HepG2 (cell line): Measurements from ENCODE around the gene ADGRG6. TPM values are rescaled to one million over a fixed set of nuclear protein-coding genes. Genes with fewer than 3 reads are reported as not detected.

ENCODE experiments used
- GPN1 ChIP-seq: sonication (generic); formaldehyde crosslinking; IDR thresholded peaks from 2 replicates; pipeline ENCODE4 v1.5.1; 2020; ENCODE audit warnings: missing genetic modification reagents, borderline replicate concordance
- HDAC1 ChIP-seq: sonication (generic); formaldehyde crosslinking; IDR thresholded peaks from 2 replicates; pipeline ENCODE4 v1.5.1; 2020; ENCODE audit warnings: mild to moderate bottlenecking, missing genetic modification reagents
- IRX3 ChIP-seq: sonication (generic); formaldehyde crosslinking; IDR thresholded peaks from 2 replicates; pipeline ENCODE4 v1.8.1; 2023; ENCODE audit warnings: mild to moderate bottlenecking, low read depth, missing genetic modification reagents, borderline replicate concordance
- MAX ChIP-seq: IDR thresholded peaks from 2 replicates; pipeline ENCODE4 v1.6.1; 2012; ENCODE audit warnings: inconsistent platforms
- NCOA2 ChIP-seq: sonication (generic); formaldehyde crosslinking; IDR thresholded peaks from 2 replicates; pipeline ENCODE4 v1.8.0; 2022; ENCODE audit warnings: inconsistent platforms
- POLR2AphosphoS2 ChIP-seq: IDR thresholded peaks from 2 replicates; pipeline ENCODE4 v1.6.1; 2011; ENCODE audit warnings: low read depth, low read length, improper control_type of control experiment
- PRPF4 ChIP-seq: fragments of 200-400 bp; formaldehyde crosslinking; IDR thresholded peaks from 2 replicates; pipeline ENCODE4 v1.6.1; 2016; ENCODE audit warnings: low read length, low read depth; ENCODE audit not compliant: poor library complexity, severe bottlenecking
- SIN3A ChIP-seq: IDR thresholded peaks from 2 replicates; pipeline ENCODE4 v1.6.1; 2011; ENCODE audit warnings: low read depth, mild to moderate bottlenecking, control low read depth, low read length, borderline replicate concordance
- SPEN ChIP-seq: sonication (generic); formaldehyde crosslinking; IDR thresholded peaks from 2 replicates; pipeline ENCODE4 v1.5.1; 2020; ENCODE audit warnings: low read depth, mild to moderate bottlenecking, missing genetic modification reagents
- THAP8 ChIP-seq: sonication (generic); formaldehyde crosslinking; IDR thresholded peaks from 2 replicates; pipeline ENCODE4 v1.5.1; 2020; ENCODE audit warnings: missing genetic modification reagents, mild to moderate bottlenecking, borderline replicate concordance
- ZFP1 ChIP-seq: IDR thresholded peaks from 2 replicates; pipeline ENCODE4 v1.6.1; 2016
- ZNF142 ChIP-seq: sonication (generic); formaldehyde crosslinking; IDR thresholded peaks from 2 replicates; pipeline ENCODE4 v1.4.0; 2020; ENCODE audit warnings: missing genetic modification reagents
- ZNF225 ChIP-seq: sonication (generic); formaldehyde crosslinking; IDR thresholded peaks from 2 replicates; pipeline ENCODE4 v1.4.0; 2020; ENCODE audit warnings: mild to moderate bottlenecking, missing genetic modification reagents
- ZNF234 ChIP-seq: sonication (generic); formaldehyde crosslinking; conservative IDR thresholded peaks from 2 replicates; pipeline ENCODE4 v1.5.1; 2020; ENCODE audit warnings: mild to moderate bottlenecking, missing genetic modification reagents
- ZNF296 ChIP-seq: sonication (generic); formaldehyde crosslinking; conservative IDR thresholded peaks from 2 replicates; pipeline ENCODE4 v1.5.0; 2020; ENCODE audit warnings: mild to moderate bottlenecking, missing genetic modification reagents
- polyA plus RNA-seq, 8 experiments: library from polyadenylated mRNA; depleted of rRNA in 3 of 8; stranded (reverse) in 7 of 8; unstranded in 1 of 8; fragments of >200 nt; fragmentation: Illumina TruSeq in 4 of 8; extraction: Trizol in 4 of 8; gene quantifications; 2 replicates each; pipeline versions ENCODE4 v1.2.1 to v1.2.3, GENCODE V29; 2011 to 2016; ENCODE audit warnings: low read depth in 4 of 8, missing spikeins in 1 of 8, mixed read lengths in 1 of 8; ENCODE audit not compliant: insufficient read depth in 1 of 8
- total RNA-seq, 5 experiments: library from RNA; depleted of rRNA; stranded (reverse); fragments of >200 nt; fragmentation: Illumina TruSeq; extraction: Trizol; gene quantifications; 2 replicates each; pipeline ENCODE4 v1.2.3, GENCODE V29; 2016; ENCODE audit warnings: low read depth in 1 of 5
- TF ChIP-seq, protein P1 (sequence below): sonication (generic); formaldehyde crosslinking; conservative IDR thresholded peaks from 2 replicates; pipeline ENCODE4 v1.8.1; 2023; ENCODE audit warnings: missing genetic modification reagents
- TF ChIP-seq, protein P2 (sequence below): sonication (generic); formaldehyde crosslinking; IDR thresholded peaks from 2 replicates; pipeline ENCODE4 v1.5.0; 2020; ENCODE audit warnings: missing genetic modification reagents, mild to moderate bottlenecking, borderline replicate concordance
- TF ChIP-seq, protein P3 (sequence below): sonication (generic); formaldehyde crosslinking; IDR thresholded peaks from 2 replicates; pipeline ENCODE4 v1.8.0; 2022; ENCODE audit warnings: missing genetic modification reagents, mild to moderate bottlenecking, inconsistent platforms, borderline replicate concordance

The ADGRG6 gene
- total and polyA plus RNA-seq, 2 of the 13 experiments (the other 11 are each of a cell fraction or from before 2014, with no cell fraction given) = 129 to 249 TPM

GRCh38 chr6:142301651-142302391, at the start of gene ADGRG6 (continued):
- peak; percentile 62; the same call in 1 of the 2 replicates for TF ChIP-seq NCOA2 (CRISPR knock-in tag)
- TF ChIP-seq THAP8 = no peak; the same call in 1 of the 2 replicates
- no peak for TF ChIP-seq PRPF4
- TF ChIP-seq ZNF142 (CRISPR knock-in tag) = peak; percentile 88
- no peak for TF ChIP-seq ZFP1 (CRISPR knock-in tag)
- TF ChIP-seq, protein P1, sequence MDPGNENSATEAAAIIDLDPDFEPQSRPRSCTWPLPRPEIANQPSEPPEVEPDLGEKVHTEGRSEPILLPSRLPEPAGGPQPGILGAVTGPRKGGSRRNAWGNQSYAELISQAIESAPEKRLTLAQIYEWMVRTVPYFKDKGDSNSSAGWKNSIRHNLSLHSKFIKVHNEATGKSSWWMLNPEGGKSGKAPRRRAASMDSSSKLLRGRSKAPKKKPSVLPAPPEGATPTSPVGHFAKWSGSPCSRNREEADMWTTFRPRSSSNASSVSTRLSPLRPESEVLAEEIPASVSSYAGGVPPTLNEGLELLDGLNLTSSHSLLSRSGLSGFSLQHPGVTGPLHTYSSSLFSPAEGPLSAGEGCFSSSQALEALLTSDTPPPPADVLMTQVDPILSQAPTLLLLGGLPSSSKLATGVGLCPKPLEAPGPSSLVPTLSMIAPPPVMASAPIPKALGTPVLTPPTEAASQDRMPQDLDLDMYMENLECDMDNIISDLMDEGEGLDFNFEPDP (CRISPR knock-in tag) = 0 out of 2 replicates have a peak, but pooled peaks have one; percentile 95
- 0 out of 2 replicates have a peak, but pooled peaks have one; percentile 51 for TF ChIP-seq SIN3A
- no peak for TF ChIP-seq POLR2AphosphoS2
- peak; percentile 88 for TF ChIP-seq HDAC1
- TF ChIP-seq GPN1 = no peak
- TF ChIP-seq, protein P2, sequence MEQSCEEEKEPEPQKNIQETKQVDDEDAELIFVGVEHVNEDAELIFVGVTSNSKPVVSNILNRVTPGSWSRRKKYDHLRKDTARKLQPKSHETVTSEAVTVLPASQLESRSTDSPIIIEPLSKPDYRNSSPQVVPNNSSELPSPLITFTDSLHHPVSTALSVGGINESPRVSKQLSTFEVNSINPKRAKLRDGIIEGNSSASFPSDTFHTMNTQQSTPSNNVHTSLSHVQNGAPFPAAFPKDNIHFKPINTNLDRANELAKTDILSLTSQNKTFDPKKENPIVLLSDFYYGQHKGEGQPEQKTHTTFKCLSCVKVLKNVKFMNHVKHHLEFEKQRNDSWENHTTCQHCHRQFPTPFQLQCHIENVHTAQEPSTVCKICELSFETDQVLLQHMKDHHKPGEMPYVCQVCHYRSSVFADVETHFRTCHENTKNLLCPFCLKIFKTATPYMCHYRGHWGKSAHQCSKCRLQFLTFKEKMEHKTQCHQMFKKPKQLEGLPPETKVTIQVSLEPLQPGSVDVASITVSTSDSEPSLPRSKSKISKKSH = peak; percentile 99
- no peak for TF ChIP-seq ZNF296 (CRISPR knock-in tag)
- TF ChIP-seq MAX = peak; percentile 90
- no peak for TF ChIP-seq IRX3 (CRISPR knock-in tag)
- TF ChIP-seq, protein P3, sequence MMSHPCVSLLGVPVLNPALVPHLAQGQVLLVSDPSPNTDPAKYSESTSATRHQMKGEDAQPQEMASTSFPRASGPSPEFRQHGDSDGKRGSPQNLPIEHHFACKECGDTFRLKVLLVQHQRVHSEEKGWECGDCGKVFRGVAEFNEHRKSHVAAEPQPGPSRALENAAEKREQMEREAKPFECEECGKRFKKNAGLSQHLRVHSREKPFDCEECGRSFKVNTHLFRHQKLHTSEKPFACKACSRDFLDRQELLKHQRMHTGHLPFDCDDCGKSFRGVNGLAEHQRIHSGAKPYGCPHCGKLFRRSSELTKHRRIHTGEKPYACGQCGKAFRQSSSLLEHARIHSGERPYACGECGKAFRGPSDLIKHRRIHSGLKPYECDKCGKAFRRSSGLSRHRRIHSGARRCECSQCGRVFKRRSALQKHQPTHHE (CRISPR knock-in tag) = peak; percentile 95
- peak; percentile 92 for TF ChIP-seq SPEN (CRISPR knock-in tag)
- TF ChIP-seq ZNF234 = peak; percentile 32
- peak; percentile 81; the same call in 1 of the 2 replicates for TF ChIP-seq ZNF225
